Spleen (tissue), 7 donors: Measurements from ENCODE around the gene HECW1.

Experiments
- POLR2A ChIP-seq, 3 donors: fragments of 450-650 bp; IDR thresholded peaks; one replicate each; pipeline ENCODE4 v1.5.1; 2017; ENCODE audit warnings: antibody characterized with exemption in 3 of 3, mild to moderate bottlenecking in 1 of 3
- POLR2AphosphoS5 ChIP-seq, 3 donors: sonication (generic); formaldehyde crosslinking; IDR thresholded peaks; one replicate each; pipeline ENCODE4 v1.5.1; 2017; ENCODE audit warnings: antibody characterized with exemption in 3 of 3
- TF ChIP-seq, protein P1 (sequence below), 11 experiments: fragments of 200-600 bp in 7 of 11; fragments of 450-650 bp in 4 of 11; sonication (generic) in 4 of 11; IDR thresholded peaks in 8 of 11; conservative IDR thresholded peaks in 3 of 11; 1 replicate in 7 of 11; 2 replicates in 4 of 11; pipeline versions ENCODE4 v1.4.0 to v1.8.0; 2016 to 2021; ENCODE audit warnings: antibody characterized with exemption in 11 of 11, inconsistent platforms in 4 of 11, mild to moderate bottlenecking in 1 of 11
- donor health status: DM: no; HTN: no; CAD: no; lungs with moderate emphysema.
- donor health status: DM: no; HTN: no; CAD: no.
- donor health status: DM: no; HTN: no; CAD: no.

DNA sequence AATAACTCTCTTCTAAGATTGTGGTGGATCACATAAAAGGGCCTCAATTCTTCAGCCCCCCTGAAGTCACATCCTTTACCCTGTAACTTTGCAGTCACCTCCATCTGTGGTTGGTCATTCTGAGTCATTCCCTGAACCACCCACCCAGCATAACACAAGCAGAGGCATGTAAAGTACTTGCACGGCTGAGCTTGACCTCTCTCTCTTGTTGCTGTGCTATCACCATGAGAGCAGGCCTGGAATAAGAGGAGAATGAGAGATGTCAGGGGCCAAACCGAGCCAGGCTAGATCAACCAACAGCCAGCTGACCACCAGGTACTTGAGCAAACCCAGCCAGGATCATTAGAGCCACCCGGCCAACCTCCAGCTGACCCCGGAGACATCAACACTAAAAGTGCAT, 457.0 kb downstream of the HECW1 start:
- TF ChIP-seq POLR2A (IDR thresholded peaks at IDR 0.05) (no peak), POLR2AphosphoS5 (IDR thresholded peaks at IDR 0.05) (no peak)
- TF ChIP-seq, protein P1, sequence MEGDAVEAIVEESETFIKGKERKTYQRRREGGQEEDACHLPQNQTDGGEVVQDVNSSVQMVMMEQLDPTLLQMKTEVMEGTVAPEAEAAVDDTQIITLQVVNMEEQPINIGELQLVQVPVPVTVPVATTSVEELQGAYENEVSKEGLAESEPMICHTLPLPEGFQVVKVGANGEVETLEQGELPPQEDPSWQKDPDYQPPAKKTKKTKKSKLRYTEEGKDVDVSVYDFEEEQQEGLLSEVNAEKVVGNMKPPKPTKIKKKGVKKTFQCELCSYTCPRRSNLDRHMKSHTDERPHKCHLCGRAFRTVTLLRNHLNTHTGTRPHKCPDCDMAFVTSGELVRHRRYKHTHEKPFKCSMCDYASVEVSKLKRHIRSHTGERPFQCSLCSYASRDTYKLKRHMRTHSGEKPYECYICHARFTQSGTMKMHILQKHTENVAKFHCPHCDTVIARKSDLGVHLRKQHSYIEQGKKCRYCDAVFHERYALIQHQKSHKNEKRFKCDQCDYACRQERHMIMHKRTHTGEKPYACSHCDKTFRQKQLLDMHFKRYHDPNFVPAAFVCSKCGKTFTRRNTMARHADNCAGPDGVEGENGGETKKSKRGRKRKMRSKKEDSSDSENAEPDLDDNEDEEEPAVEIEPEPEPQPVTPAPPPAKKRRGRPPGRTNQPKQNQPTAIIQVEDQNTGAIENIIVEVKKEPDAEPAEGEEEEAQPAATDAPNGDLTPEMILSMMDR (IDR thresholded peaks at IDR 0.05 in 8 of 11, conservative IDR thresholded peaks at IDR 0.05 in 3 of 11): no peak
